Uterus (tissue), 4 donors: ENCODE results near the gene TBC1D9. TPM values are rescaled to one million over a fixed set of nuclear protein-coding genes. Genes with fewer than 3 reads are reported as not detected.

ENCODE experiments used
- DNase-seq, 2 donors: peaks; one replicate each; pipeline ENCODE4 v3.0.0-alpha.2; 2019 to 2020
- H3K27ac ChIP-seq, 2 donors: fragments of 200-600 bp; sonication (generic); 1 replicate in 1 of 2; 2 replicates in 1 of 2; pipeline ENCODE4 v1.5.1; 2016 to 2018
- H3K27me3 ChIP-seq, 2 donors: fragments of 200-600 bp; sonication (generic); one replicate each; pipeline ENCODE4 v1.5.1; 2018 to 2019; ENCODE audit warnings: control low read depth in 1 of 2
- H3K36me3 ChIP-seq, 2 donors: fragments of 200-600 bp; sonication (generic); one replicate each; pipeline ENCODE4 v1.5.1; 2019; ENCODE audit warnings: control low read depth in 1 of 2
- H3K4me1 ChIP-seq, 2 donors: fragments of 200-600 bp; sonication (generic); one replicate each; pipeline ENCODE4 v1.5.1; 2018 to 2019; ENCODE audit warnings: control low read depth in 1 of 2
- H3K4me3 ChIP-seq, 2 donors: fragments of 200-600 bp; sonication (generic); 1 replicate in 1 of 2; 2 replicates in 1 of 2; pipeline ENCODE4 v1.5.1; 2018 to 2019; ENCODE audit warnings: mild to moderate bottlenecking in 1 of 2
- H3K9me3 ChIP-seq, 2 donors: fragments of 200-600 bp; sonication (generic); one replicate each; pipeline ENCODE4 v1.5.1; 2019; ENCODE audit warnings: control low read depth in 1 of 2
- CTCF ChIP-seq, 4 experiments: fragments of 200-600 bp in 2 of 4; fragments of 450-650 bp in 2 of 4; sonication (generic) in 2 of 4; IDR thresholded peaks; one replicate each; pipeline ENCODE4 v1.5.1; 2016 to 2019; ENCODE audit warnings: antibody characterized with exemption in 4 of 4, mild to moderate bottlenecking in 2 of 4, moderate library complexity in 1 of 4
- POLR2A ChIP-seq, 2 donors: fragments of 450-650 bp; IDR thresholded peaks; one replicate each; pipeline ENCODE4 v1.6.1; 2016; ENCODE audit warnings: antibody characterized with exemption in 2 of 2, mild to moderate bottlenecking in 1 of 2, moderate library complexity in 1 of 2
- intact Hi-C: fragments of 100-400 bp; cut with DNase I; formaldehyde crosslinking; loops from one replicate; pipeline ENCODE4 v1.15.1; 2023; ENCODE audit warnings: low total_unique reads
- total RNA-seq, 4 donors: library from RNA; depleted of rRNA in 3 of 4; stranded (reverse); fragments of >200 nt in 3 of 4; gene quantifications; one replicate each; pipeline versions ENCODE4 v1.1.0 to v1.2.4, GENCODE V29; 2014 to 2023
- donor health status: DM: yes; HTN: yes; CAD: no.

The TBC1D9 gene
- total RNA-seq, 4 donors from 2014 or later: 3.8 to 48.8 (median 13.3) TPM

GRCh38 chr4:140633951-140634350 lies 122.2 kb downstream of the TBC1D9 start:
- no peak overlapping the region for H3K4me3 ChIP-seq
- intact Hi-C loops: no loop called here
- H3K9me3 ChIP-seq: no peaks in the 10 kb centered on the region
- no peaks in the 10 kb centered on the region for H3K27me3 ChIP-seq
- H3K4me1 ChIP-seq: no peaks in the 10 kb centered on the region
- DNase-seq: no peak
- H3K27ac ChIP-seq: no peak overlapping the region
- no peak for TF ChIP-seq POLR2A (IDR thresholded peaks at IDR 0.05)
- no peak for TF ChIP-seq CTCF (IDR thresholded peaks at IDR 0.05)
- H3K36me3 ChIP-seq: no peaks in the 10 kb centered on the region

GRCh38 chr4:140633124-140633523 lies 123.1 kb downstream of the TBC1D9 start:
- TF ChIP-seq POLR2A (IDR thresholded peaks at IDR 0.05): no peak
- TF ChIP-seq CTCF (IDR thresholded peaks at IDR 0.05): no peak
- Histone ChIP-seq H3K36me3 (no peaks in the 10 kb centered on the region), H3K27ac (no peak overlapping the region), H3K9me3 (no peaks in the 10 kb centered on the region), H3K4me3 (no peak overlapping the region), H3K4me1 (no peaks in the 10 kb centered on the region), H3K27me3 (no peaks in the 10 kb centered on the region)
- DNase-seq: no peak
- intact Hi-C loops: no loop called here

- Histone ChIP-seq H3K4me3 (no peak overlapping the region), H3K27me3 (no peaks in the 10 kb centered on the region), H3K9me3 (no peaks in the 10 kb centered on the region), H3K4me1 (no peaks in the 10 kb centered on the region), H3K27ac (no peak overlapping the region), H3K36me3 (no peaks in the 10 kb centered on the region)
- no peak for DNase-seq
- TF ChIP-seq CTCF (IDR thresholded peaks at IDR 0.05) (no peak), POLR2A (IDR thresholded peaks at IDR 0.05) (no peak)
- intact Hi-C loops: no loop called here
Observed at GRCh38 chr4:140630246-140630645, 125.9 kb downstream of the TBC1D9 start.

GRCh38 chr4:140628016-140628415 lies 128.2 kb downstream of the TBC1D9 start:
- H3K27ac ChIP-seq: no peak overlapping the region
- TF ChIP-seq POLR2A (IDR thresholded peaks at IDR 0.05): no peak
- no peak for TF ChIP-seq CTCF (IDR thresholded peaks at IDR 0.05)
- DNase-seq: no peak
- intact Hi-C loops: no loop called here
- no peaks in the 10 kb centered on the region for H3K4me1 ChIP-seq
- no peaks in the 10 kb centered on the region for H3K36me3 ChIP-seq
- H3K4me3 ChIP-seq: no peak overlapping the region
- no peaks in the 10 kb centered on the region for H3K9me3 ChIP-seq
- H3K27me3 ChIP-seq: no peaks in the 10 kb centered on the region

- Histone ChIP-seq H3K4me3 (no peak overlapping the region), H3K36me3 (no peaks in the 10 kb centered on the region)
- intact Hi-C loops: no loop called here
Observed at GRCh38 chr4:140626661-140627376, 129.4 kb downstream of the TBC1D9 start.

More at GRCh38 chr4:140626661-140627376, 129.4 kb downstream of the TBC1D9 start:
- no peak for DNase-seq
- TF ChIP-seq CTCF (IDR thresholded peaks at IDR 0.05): no peak
- TF ChIP-seq POLR2A (IDR thresholded peaks at IDR 0.05): no peak
- H3K27ac ChIP-seq: no peak overlapping the region
- H3K27me3 ChIP-seq: no peaks in the 10 kb centered on the region
- H3K9me3 ChIP-seq: no peaks in the 10 kb centered on the region
- no peaks in the 10 kb centered on the region for H3K4me1 ChIP-seq
